ACC112 (cell line): ENCODE measurements around the gene SPAG16.

Source experiments
- H2AFZ ChIP-seq: fragments of 200-600 bp; sonication (generic); one replicate; pipeline ENCODE4 v1.6.0; 2017; ENCODE audit warnings: antibody characterized with exemption, low read length; ENCODE audit not compliant: unreplicated experiment
- H3K27ac ChIP-seq: fragments of 200-600 bp; sonication (generic); 2 replicates; pipeline ENCODE4 v1.5.1; 2014; ENCODE audit warnings: low read depth, mild to moderate bottlenecking, antibody characterized with exemption, low read length, moderate library complexity
- H3K27me3 ChIP-seq: fragments of 200-600 bp; sonication (generic); 2 replicates; pipeline ENCODE4 v1.6.1; 2014; ENCODE audit warnings: mild to moderate bottlenecking, antibody characterized with exemption, low read length, moderate library complexity, mixed read lengths; ENCODE audit not compliant: insufficient read depth
- H3K36me3 ChIP-seq: fragments of 200-600 bp; sonication (generic); 2 replicates; pipeline ENCODE4 v1.6.1; 2016; ENCODE audit warnings: mild to moderate bottlenecking, antibody characterized with exemption, low read length, moderate library complexity, mixed read lengths; ENCODE audit not compliant: insufficient read depth
- H3K4me1 ChIP-seq: fragments of 200-600 bp; sonication (generic); one replicate; pipeline ENCODE4 v1.6.1; 2016; ENCODE audit warnings: low read length, mixed read lengths; ENCODE audit not compliant: insufficient read depth, unreplicated experiment, control insufficient read depth
- H3K4me3 ChIP-seq: fragments of 200-600 bp; sonication (generic); 2 replicates; pipeline ENCODE4 v1.5.1; 2014; ENCODE audit warnings: mild to moderate bottlenecking, low read depth, low read length
- H3K79me2 ChIP-seq: fragments of 200-600 bp; sonication (generic); one replicate; pipeline ENCODE4 v1.6.0; 2016; ENCODE audit warnings: low read length; ENCODE audit not compliant: control insufficient read depth, unreplicated experiment, insufficient read depth

Gene SPAG16

GRCh38 chr2:213544940-213545339 lies 260.7 kb downstream of the SPAG16 start:
- H3K27me3 ChIP-seq: no peaks in the 10 kb centered on the region
- H3K4me3 ChIP-seq: no peak overlapping the region
- H3K4me1 ChIP-seq: no peaks in the 10 kb centered on the region
- no peak overlapping the region for H3K27ac ChIP-seq
- H2AFZ ChIP-seq: no peak overlapping the region
- H3K79me2 ChIP-seq: no peaks in the 10 kb centered on the region
- H3K36me3 ChIP-seq: no peaks in the 10 kb centered on the region

GRCh38 chr2:213545481-213545880 lies 261.2 kb downstream of the SPAG16 start:
- Histone ChIP-seq H3K79me2 (no peaks in the 10 kb centered on the region), H2AFZ (no peak overlapping the region), H3K4me3 (no peak overlapping the region), H3K27me3 (no peaks in the 10 kb centered on the region), H3K4me1 (no peaks in the 10 kb centered on the region), H3K36me3 (no peaks in the 10 kb centered on the region), H3K27ac (no peak overlapping the region)

- H2AFZ ChIP-seq: no peak overlapping the region
- H3K36me3 ChIP-seq: no peaks in the 10 kb centered on the region
- no peak overlapping the region for H3K4me3 ChIP-seq
- H3K4me1 ChIP-seq: no peaks in the 10 kb centered on the region
- H3K79me2 ChIP-seq: no peaks in the 10 kb centered on the region
- no peaks in the 10 kb centered on the region for H3K27me3 ChIP-seq
- no peak overlapping the region for H3K27ac ChIP-seq
Observed at GRCh38 chr2:213545964-213546475, 261.8 kb downstream of the SPAG16 start.

DNA sequence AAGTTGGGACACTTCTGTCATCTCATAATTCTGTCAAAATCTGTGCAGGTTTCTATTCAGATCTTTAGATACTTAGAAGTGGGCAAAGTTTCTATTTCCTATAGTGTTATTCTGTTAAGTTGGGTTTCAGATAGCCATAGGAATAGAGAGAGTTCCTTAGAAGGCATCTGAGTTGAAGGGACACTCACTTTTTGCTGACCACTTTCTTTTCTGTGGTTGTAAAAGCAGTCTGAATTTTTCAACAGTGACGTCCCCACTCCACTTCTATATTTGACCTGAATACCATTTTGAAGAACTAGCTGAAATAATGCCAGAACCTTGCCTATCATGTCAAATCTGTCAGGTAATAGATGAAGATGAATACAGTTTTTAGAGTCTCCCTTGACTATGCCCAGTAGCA lies 267.3 kb downstream of the SPAG16 start:
- no peaks in the 10 kb centered on the region for H3K79me2 ChIP-seq
- no peak overlapping the region for H2AFZ ChIP-seq

GRCh38 chr2:213559053-213559452 lies 274.8 kb downstream of the SPAG16 start:
- Histone ChIP-seq H3K27ac (no peak overlapping the region), H3K79me2 (no peaks in the 10 kb centered on the region), H3K27me3 (no peaks in the 10 kb centered on the region), H3K4me3 (no peak overlapping the region), H3K4me1 (no peaks in the 10 kb centered on the region), H3K36me3 (no peaks in the 10 kb centered on the region), H2AFZ (peak overlapping the region; percentile 46)

More for the DNA sequence above, 267.3 kb downstream of the SPAG16 start:
- no peak overlapping the region for H3K4me3 ChIP-seq
- no peaks in the 10 kb centered on the region for H3K36me3 ChIP-seq
- H3K27me3 ChIP-seq: no peaks in the 10 kb centered on the region
- H3K27ac ChIP-seq: no peak overlapping the region
- H3K4me1 ChIP-seq: no peaks in the 10 kb centered on the region

DNA sequence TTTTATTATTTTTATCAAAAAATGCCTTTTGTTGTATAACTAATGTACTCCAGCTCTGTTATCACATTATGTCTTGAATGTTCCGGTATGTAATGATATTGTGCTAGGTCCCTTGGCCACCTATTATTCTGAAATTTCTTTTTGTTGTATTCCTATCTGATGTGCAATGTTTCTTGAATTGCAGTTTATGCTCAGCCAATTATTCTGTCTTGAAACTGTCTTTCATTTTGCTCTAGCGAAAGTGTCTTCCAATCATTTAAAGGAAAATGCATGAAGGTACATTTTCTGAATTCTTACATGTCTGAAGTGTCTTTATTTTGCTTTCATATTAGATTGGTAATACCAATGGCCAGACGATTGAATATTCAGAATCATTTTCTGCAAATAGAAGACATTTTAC lies 277.5 kb downstream of the SPAG16 start:
- no peaks in the 10 kb centered on the region for H3K27me3 ChIP-seq
- H3K27ac ChIP-seq: no peak overlapping the region
- H2AFZ ChIP-seq: peak overlapping the region; percentile 69
- no peaks in the 10 kb centered on the region for H3K79me2 ChIP-seq
- no peak overlapping the region for H3K4me3 ChIP-seq
- H3K4me1 ChIP-seq: no peaks in the 10 kb centered on the region
- no peaks in the 10 kb centered on the region for H3K36me3 ChIP-seq

DNA sequence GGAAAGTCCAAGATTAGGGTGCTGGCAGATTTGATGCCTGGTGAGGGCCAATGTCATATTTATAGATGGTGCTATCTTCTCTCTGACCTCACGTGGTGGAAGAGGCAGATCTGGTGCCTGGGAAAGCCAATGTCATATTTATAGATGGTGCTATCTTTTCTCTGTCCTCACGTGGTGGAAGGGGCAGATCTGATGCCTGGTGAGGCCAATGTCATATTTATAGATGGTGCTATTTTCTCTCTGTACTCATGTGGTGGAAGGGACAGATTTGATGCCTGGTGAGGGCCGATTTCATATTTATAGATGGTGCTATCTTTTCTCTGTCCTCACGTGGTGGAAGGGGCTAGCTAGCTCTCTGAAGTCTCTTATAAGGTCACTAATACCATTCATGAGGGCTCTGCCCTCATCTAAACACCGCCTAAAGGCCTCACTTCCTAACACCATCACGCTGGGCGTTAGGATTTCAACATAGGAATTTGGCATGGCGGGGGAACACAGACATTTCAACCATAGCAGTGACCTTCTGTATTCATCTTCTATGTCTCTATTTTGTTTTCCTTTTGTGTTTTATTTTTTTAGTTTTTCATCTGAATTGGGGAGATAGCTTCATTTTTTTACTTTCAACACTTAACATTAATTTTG lies 278.4 kb downstream of the SPAG16 start:
- Histone ChIP-seq H3K27me3 (no peaks in the 10 kb centered on the region), H3K27ac (no peak overlapping the region), H3K36me3 (no peaks in the 10 kb centered on the region), H3K4me3 (no peak overlapping the region), H3K79me2 (no peaks in the 10 kb centered on the region), H2AFZ (no peak overlapping the region), H3K4me1 (no peaks in the 10 kb centered on the region)

DNA sequence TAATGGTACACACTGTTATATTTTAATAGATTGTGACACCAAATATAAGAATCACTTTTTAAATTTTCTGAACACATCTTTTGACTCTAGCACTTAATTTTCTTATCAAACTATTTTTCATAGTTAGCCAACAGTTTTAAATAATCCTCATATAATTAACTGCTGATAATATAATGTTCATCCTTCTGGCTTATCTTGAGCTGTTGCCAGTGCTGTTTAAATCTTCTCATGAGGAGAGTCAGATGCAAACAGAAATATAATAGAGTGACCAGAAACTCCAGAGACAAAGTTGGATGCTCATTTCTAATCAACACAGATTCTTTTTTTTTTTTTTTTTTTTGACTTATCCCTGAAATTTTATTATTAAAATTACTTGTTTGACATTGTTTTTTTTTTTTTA lies 282.6 kb downstream of the SPAG16 start:
- no peaks in the 10 kb centered on the region for H3K27me3 ChIP-seq
- H3K27ac ChIP-seq: no peak overlapping the region
- no peak overlapping the region for H3K4me3 ChIP-seq
- no peak overlapping the region for H2AFZ ChIP-seq
- H3K36me3 ChIP-seq: no peaks in the 10 kb centered on the region
- no peaks in the 10 kb centered on the region for H3K79me2 ChIP-seq
- no peaks in the 10 kb centered on the region for H3K4me1 ChIP-seq

- Histone ChIP-seq H3K4me3 (no peak overlapping the region), H3K79me2 (no peaks in the 10 kb centered on the region), H3K36me3 (no peaks in the 10 kb centered on the region), H3K4me1 (peaks cover 3% of the 10 kb centered on the region), H3K27me3 (no peaks in the 10 kb centered on the region), H2AFZ (no peak overlapping the region), H3K27ac (no peak overlapping the region)
Observed at GRCh38 chr2:213609570-213610170, 325.4 kb downstream of the SPAG16 start.

DNA sequence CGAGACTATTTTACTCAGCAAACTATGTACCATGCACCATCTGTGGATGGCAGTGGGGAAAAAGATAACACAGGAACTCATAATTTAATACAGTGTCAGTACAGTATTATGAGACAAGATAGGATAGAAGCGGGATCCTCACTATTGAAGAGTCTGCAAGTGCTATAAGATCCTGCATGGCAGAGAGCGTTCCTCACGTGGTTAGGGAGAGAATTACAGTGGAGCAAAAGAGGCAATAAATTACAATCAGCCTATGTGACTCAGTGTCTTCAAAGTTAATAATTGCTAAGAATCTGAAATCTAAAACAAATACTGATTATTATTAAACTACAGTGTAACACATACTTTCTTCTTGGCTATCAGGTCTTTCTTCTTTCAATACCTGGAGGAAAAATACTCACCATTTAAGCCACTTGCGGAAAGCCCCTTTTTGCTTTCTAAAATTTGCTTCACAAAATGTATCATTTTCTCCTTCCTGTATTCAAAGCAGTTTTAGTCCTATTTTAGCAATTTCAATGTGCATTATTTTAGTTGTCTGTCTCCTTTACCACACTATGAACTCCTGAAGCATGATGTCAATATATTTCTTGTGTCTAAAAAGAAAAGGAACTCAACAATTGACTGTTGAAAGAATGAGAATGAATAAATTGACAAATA lies 342.9 kb downstream of the SPAG16 start:
- no peaks in the 10 kb centered on the region for H3K4me1 ChIP-seq
- H3K36me3 ChIP-seq: no peaks in the 10 kb centered on the region
- no peaks in the 10 kb centered on the region for H3K27me3 ChIP-seq
- H3K4me3 ChIP-seq: no peak overlapping the region
- H3K79me2 ChIP-seq: no peaks in the 10 kb centered on the region
- no peak overlapping the region for H2AFZ ChIP-seq
- H3K27ac ChIP-seq: no peak overlapping the region
